GM12878 (cell line): ENCODE data around the gene ELAVL1. TPM values are rescaled to one million over a fixed set of nuclear protein-coding genes. Genes with fewer than 3 reads are reported as not detected.

Experiments used
- ATAC-seq: fragments of 200-7000 bp; cut with Tn5 transposase; 3 replicates; pipeline ENCODE4 v1.9.1; 2020; ENCODE audit warnings: mild to moderate bottlenecking, moderate library complexity
- BruUV-seq: library from RNA; stranded (reverse); fragments of 400-500 nt; replicated peaks from 2 replicates; lab custom pipeline; 2021; lab: Mats Ljungman, UMichigan
- CTCF ChIA-PET: fragments of 300-600 bp; sonication (Branson Sonifier 250); formaldehyde crosslinking; extraction: SDS; loops from one replicate; lab custom pipeline; 2021; ENCODE audit warnings: inconsistent platforms; lab: Yijun Ruan, JAX
- POLR2A ChIA-PET: fragments of 350-600 bp; formaldehyde crosslinking; extraction: SDS; loops from one replicate; lab custom pipeline; 2021; ENCODE audit warnings: inconsistent platforms; lab: Charles Lee
- RAD21 ChIA-PET: fragments of 300-600 bp; sonication (Branson Sonifier 250); formaldehyde crosslinking; loops from one replicate; lab custom pipeline; 2023; ENCODE audit warnings: antibody characterized with exemption; ENCODE audit not compliant: unreplicated experiment; lab: Charles Lee
- SMC1A ChIA-PET: fragments of 300-600 bp; sonication (Branson Sonifier 250); formaldehyde crosslinking; loops from one replicate; lab custom pipeline; 2023; ENCODE audit not compliant: unreplicated experiment, uncharacterized antibody; lab: Charles Lee
- DNase-seq: peaks from one replicate; pipeline ENCODE4 v3.0.0-alpha.2; 2011; ENCODE audit warnings: low read depth, low spot score
- FAIRE-seq: peaks from 3 replicates; lab custom pipeline; 2011; peaks lifted over from hg19 to GRCh38; lab: Jason Lieb, UNC
- H2AFZ ChIP-seq: 2 replicates; pipeline ENCODE4 v1.6.0; 2011; ENCODE audit warnings: low read depth, low read length, control low read depth; ENCODE audit not compliant: control insufficient read depth
- H3K27ac ChIP-seq: 2 replicates; pipeline ENCODE4 v1.5.1; 2011; ENCODE audit warnings: control low read depth; ENCODE audit not compliant: control insufficient read depth, insufficient read depth
- H3K27me3 ChIP-seq, 2 experiments: replicated peaks in 1 of 2; 2 replicates each; pipeline versions ENCODE4 v1.6.0 to v1.6.1; 2011; ENCODE audit warnings: low read length in 1 of 2; ENCODE audit not compliant: control insufficient read depth in 2 of 2, insufficient read depth in 2 of 2
- H3K36me3 ChIP-seq, 2 experiments: 2 replicates each; pipeline ENCODE4 v1.5.1; 2011; ENCODE audit warnings: low read length in 1 of 2; ENCODE audit not compliant: control insufficient read depth in 2 of 2, insufficient read depth in 2 of 2
- H3K4me1 ChIP-seq: 2 replicates; pipeline ENCODE4 v1.6.1; 2011; ENCODE audit warnings: mild to moderate bottlenecking, low read length, moderate library complexity, mixed read lengths; ENCODE audit not compliant: control insufficient read depth, insufficient read depth
- H3K4me2 ChIP-seq: 2 replicates; pipeline ENCODE4 v1.6.0; 2011; ENCODE audit warnings: control low read depth; ENCODE audit not compliant: control insufficient read depth, insufficient read depth
- H3K4me3 ChIP-seq: fragments of 200-600 bp; sonication (generic); 2 replicates; pipeline ENCODE4 v1.5.1; 2016
- H3K79me2 ChIP-seq: 2 replicates; pipeline ENCODE4 v1.6.0; 2011; ENCODE audit warnings: low read length; ENCODE audit not compliant: control insufficient read depth, insufficient read depth
- H3K9ac ChIP-seq: 2 replicates; pipeline ENCODE4 v1.8.0; 2011; ENCODE audit warnings: low read length, control low read depth, mixed read lengths; ENCODE audit not compliant: control insufficient read depth, insufficient read depth
- H3K9me3 ChIP-seq: replicated peaks from 3 replicates; pipeline ENCODE4 v1.5.1; 2011; ENCODE audit warnings: mild to moderate bottlenecking, low read length; ENCODE audit not compliant: control insufficient read depth, insufficient read depth
- H4K20me1 ChIP-seq: 2 replicates; pipeline ENCODE4 v1.6.0; 2011; ENCODE audit not compliant: control insufficient read depth, insufficient read depth
- HCFC1 ChIP-seq: fragments of 150-350 bp; IDR thresholded peaks from 2 replicates; pipeline ENCODE4 v1.6.1; 2014; ENCODE audit warnings: low read length
- HDAC6 ChIP-seq: fragments of 200-600 bp; sonication (generic); IDR thresholded peaks from one replicate; pipeline ENCODE4 v1.8.0; 2017; ENCODE audit warnings: antibody characterized with exemption; ENCODE audit not compliant: unreplicated experiment
- IKZF1 ChIP-seq: fragments of 450-650 bp; conservative IDR thresholded peaks from 2 replicates; pipeline ENCODE4 v1.6.1; 2017; ENCODE audit warnings: antibody characterized with exemption, mild to moderate bottlenecking
- SPI1 ChIP-seq: IDR thresholded peaks from 2 replicates; pipeline ENCODE4 v1.6.1; 2011; ENCODE audit warnings: low read depth, mild to moderate bottlenecking, low read length, moderate library complexity, borderline replicate concordance; ENCODE audit not compliant: insufficient read depth
- TARDBP ChIP-seq: IDR thresholded peaks from 2 replicates; pipeline ENCODE4 v1.6.1; 2016; ENCODE audit warnings: borderline replicate concordance
- WGBS: methylation state at CpG from one replicate; pipeline ENCODE4 v1.1.6; 2016; ENCODE audit warnings: low lambda C conversion rate; ENCODE audit not compliant: insufficient replicate concordance, insufficient coverage; ENCODE audit errors: missing lambda C conversion rate; 5-methylcytosine and 5-hydroxymethylcytosine counted together
- in situ Hi-C: fragments of 300-500 bp; cut with MboI; formaldehyde crosslinking; loops from 9 replicates; pipeline ENCODE4 v1.14.3; 2018; ENCODE audit warnings: mixed read lengths
- intact Hi-C: fragments of 100-400 bp; cut with micrococcal nuclease; formaldehyde crosslinking; loops from one replicate; pipeline ENCODE4 v1.14.2; 2022; ENCODE audit not compliant: unreplicated experiment
- polyA plus RNA-seq, 11 experiments: library from polyadenylated mRNA; depleted of rRNA in 4 of 11; unstranded in 6 of 11; stranded (reverse) in 5 of 11; fragments of >200 nt; fragmentation: Nextera tagmentation in 4 of 11; fragmentation: Illumina TruSeq in 1 of 11; extraction: Ambion mirVana in 4 of 11; extraction: Trizol in 1 of 11; gene quantifications; 1 replicate in 1 of 11; 2 replicates in 10 of 11; pipeline versions ENCODE4 v1.2.1 to v1.2.3, GENCODE V29; 2011 to 2016; ENCODE audit warnings: inconsistent platforms in 2 of 11, missing spikeins in 2 of 11, low read depth in 1 of 11
- total RNA-seq, 4 experiments: library from RNA; depleted of rRNA in 3 of 4; stranded (reverse); fragments of >200 nt in 3 of 4; fragmentation: Illumina TruSeq in 1 of 4; extraction: Trizol in 1 of 4; gene quantifications; 2 replicates each; pipeline versions ENCODE4 v1.2.1 to v1.2.3, GENCODE V29; 2013 to 2021
- TF ChIP-seq, protein P1 (sequence below): fragments of 450-650 bp; IDR thresholded peaks from 2 replicates; pipeline ENCODE4 v1.6.1; 2016; ENCODE audit warnings: mild to moderate bottlenecking, moderate library complexity, borderline replicate concordance
- TF ChIP-seq, protein P2 (sequence below): IDR thresholded peaks from 2 replicates; pipeline ENCODE4 v1.6.1; 2012; ENCODE audit warnings: low read depth, low read length, improper control_type of control experiment
- TF ChIP-seq, protein P3 (sequence below): fragments of 150-350 bp; IDR thresholded peaks from 2 replicates; pipeline ENCODE4 v1.6.1; 2014; ENCODE audit warnings: mild to moderate bottlenecking, low read depth, low read length
- TF ChIP-seq, protein P4 (sequence below): fragments of 150-350 bp; IDR thresholded peaks from 2 replicates; pipeline ENCODE4 v1.6.1; 2016; ENCODE audit warnings: low read depth, low read length

ELAVL1 gene
- total and polyA plus RNA-seq, 10 of the 15 experiments (the other 5 are each of a cell fraction or from before 2014, with no cell fraction given): 7.4 to 155 (median 70.3) TPM

DNA sequence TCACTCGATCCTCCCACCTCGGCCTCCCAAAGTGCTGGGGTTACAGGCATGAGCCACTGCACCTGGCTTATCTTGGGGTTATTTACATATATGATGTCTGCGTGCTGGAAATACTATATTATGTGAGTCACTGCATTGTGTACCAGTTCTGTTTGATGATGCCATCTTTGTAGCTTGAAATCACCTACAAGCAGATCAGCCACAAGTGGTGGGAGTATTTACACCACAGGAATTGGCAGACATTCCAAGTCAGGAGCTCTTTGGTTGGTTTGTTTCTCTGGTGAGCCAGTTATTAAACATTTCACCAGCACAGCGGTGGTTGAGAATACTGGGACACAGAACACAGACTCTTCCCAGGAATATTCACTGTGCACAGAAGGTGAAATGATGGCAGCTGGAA is 57.5 kb downstream of the ELAVL1 start:
- Histone ChIP-seq H3K4me1 (peaks cover 4% of the 10 kb centered on the region; the same call in 1 of the 2 replicates), H3K36me3 (no peaks in the 10 kb centered on the region), H3K9me3 (no peaks in the 10 kb centered on the region), H3K4me2 (no peak overlapping the region), H2AFZ (no peak overlapping the region), H3K4me3 (no peak overlapping the region), H3K9ac (no peak overlapping the region), H3K27ac (no peak overlapping the region), H3K27me3 (no peaks in the 10 kb centered on the region), H3K79me2 (peaks cover 7% of the 10 kb centered on the region), H4K20me1 (no peaks in the 10 kb centered on the region)
- intact Hi-C loops: loop anchor here (10.0 kb wide), 1 partner anchor 207 kb away; no protein-coding TSS in a partner anchor
- 97% methylated on average over 4 of the region's 4 CpGs for WGBS
- ChIA-PET SMC1A (no interaction called here), RAD21 (no interaction called here), POLR2A (no interaction called here), CTCF (no interaction called here)
- BruUV-seq: no TSS peak
- ATAC-seq: no peak
- in situ Hi-C loops: loop anchor here (10.0 kb wide), 1 partner anchor 307 kb away; no protein-coding TSS in a partner anchor
- DNase-seq: no peak
- FAIRE-seq: no peak
- TF ChIP-seq, protein P1, sequence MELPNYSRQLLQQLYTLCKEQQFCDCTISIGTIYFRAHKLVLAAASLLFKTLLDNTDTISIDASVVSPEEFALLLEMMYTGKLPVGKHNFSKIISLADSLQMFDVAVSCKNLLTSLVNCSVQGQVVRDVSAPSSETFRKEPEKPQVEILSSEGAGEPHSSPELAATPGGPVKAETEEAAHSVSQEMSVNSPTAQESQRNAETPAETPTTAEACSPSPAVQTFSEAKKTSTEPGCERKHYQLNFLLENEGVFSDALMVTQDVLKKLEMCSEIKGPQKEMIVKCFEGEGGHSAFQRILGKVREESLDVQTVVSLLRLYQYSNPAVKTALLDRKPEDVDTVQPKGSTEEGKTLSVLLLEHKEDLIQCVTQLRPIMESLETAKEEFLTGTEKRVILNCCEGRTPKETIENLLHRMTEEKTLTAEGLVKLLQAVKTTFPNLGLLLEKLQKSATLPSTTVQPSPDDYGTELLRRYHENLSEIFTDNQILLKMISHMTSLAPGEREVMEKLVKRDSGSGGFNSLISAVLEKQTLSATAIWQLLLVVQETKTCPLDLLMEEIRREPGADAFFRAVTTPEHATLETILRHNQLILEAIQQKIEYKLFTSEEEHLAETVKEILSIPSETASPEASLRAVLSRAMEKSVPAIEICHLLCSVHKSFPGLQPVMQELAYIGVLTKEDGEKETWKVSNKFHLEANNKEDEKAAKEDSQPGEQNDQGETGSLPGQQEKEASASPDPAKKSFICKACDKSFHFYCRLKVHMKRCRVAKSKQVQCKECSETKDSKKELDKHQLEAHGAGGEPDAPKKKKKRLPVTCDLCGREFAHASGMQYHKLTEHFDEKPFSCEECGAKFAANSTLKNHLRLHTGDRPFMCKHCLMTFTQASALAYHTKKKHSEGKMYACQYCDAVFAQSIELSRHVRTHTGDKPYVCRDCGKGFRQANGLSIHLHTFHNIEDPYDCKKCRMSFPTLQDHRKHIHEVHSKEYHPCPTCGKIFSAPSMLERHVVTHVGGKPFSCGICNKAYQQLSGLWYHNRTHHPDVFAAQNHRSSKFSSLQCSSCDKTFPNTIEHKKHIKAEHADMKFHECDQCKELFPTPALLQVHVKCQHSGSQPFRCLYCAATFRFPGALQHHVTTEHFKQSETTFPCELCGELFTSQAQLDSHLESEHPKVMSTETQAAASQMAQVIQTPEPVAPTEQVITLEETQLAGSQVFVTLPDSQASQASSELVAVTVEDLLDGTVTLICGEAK: no peak
- TF ChIP-seq IKZF1: no peak
- no peak for TF ChIP-seq TARDBP
- TF ChIP-seq, protein P2, sequence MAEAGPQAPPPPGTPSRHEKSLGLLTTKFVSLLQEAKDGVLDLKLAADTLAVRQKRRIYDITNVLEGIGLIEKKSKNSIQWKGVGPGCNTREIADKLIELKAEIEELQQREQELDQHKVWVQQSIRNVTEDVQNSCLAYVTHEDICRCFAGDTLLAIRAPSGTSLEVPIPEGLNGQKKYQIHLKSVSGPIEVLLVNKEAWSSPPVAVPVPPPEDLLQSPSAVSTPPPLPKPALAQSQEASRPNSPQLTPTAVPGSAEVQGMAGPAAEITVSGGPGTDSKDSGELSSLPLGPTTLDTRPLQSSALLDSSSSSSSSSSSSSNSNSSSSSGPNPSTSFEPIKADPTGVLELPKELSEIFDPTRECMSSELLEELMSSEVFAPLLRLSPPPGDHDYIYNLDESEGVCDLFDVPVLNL: no peak
- no peak for TF ChIP-seq HCFC1
- TF ChIP-seq, protein P3, sequence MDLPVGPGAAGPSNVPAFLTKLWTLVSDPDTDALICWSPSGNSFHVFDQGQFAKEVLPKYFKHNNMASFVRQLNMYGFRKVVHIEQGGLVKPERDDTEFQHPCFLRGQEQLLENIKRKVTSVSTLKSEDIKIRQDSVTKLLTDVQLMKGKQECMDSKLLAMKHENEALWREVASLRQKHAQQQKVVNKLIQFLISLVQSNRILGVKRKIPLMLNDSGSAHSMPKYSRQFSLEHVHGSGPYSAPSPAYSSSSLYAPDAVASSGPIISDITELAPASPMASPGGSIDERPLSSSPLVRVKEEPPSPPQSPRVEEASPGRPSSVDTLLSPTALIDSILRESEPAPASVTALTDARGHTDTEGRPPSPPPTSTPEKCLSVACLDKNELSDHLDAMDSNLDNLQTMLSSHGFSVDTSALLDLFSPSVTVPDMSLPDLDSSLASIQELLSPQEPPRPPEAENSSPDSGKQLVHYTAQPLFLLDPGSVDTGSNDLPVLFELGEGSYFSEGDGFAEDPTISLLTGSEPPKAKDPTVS: no peak
- TF ChIP-seq, protein P4, sequence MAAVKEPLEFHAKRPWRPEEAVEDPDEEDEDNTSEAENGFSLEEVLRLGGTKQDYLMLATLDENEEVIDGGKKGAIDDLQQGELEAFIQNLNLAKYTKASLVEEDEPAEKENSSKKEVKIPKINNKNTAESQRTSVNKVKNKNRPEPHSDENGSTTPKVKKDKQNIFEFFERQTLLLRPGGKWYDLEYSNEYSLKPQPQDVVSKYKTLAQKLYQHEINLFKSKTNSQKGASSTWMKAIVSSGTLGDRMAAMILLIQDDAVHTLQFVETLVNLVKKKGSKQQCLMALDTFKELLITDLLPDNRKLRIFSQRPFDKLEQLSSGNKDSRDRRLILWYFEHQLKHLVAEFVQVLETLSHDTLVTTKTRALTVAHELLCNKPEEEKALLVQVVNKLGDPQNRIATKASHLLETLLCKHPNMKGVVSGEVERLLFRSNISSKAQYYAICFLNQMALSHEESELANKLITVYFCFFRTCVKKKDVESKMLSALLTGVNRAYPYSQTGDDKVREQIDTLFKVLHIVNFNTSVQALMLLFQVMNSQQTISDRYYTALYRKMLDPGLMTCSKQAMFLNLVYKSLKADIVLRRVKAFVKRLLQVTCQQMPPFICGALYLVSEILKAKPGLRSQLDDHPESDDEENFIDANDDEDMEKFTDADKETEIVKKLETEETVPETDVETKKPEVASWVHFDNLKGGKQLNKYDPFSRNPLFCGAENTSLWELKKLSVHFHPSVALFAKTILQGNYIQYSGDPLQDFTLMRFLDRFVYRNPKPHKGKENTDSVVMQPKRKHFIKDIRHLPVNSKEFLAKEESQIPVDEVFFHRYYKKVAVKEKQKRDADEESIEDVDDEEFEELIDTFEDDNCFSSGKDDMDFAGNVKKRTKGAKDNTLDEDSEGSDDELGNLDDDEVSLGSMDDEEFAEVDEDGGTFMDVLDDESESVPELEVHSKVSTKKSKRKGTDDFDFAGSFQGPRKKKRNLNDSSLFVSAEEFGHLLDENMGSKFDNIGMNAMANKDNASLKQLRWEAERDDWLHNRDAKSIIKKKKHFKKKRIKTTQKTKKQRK: no peak
- no peak for TF ChIP-seq HDAC6
- no peak for TF ChIP-seq SPI1
